NCI-H524 (cell line): Measurements from ENCODE around the gene ACP7.
"Not testable (repeated sequence)": the region's sequence is repeated elsewhere in the genome, so short reads cannot be mapped to it uniquely, and the experiment has no call there.

Experiments used
- DNase-seq, 2 experiments: peaks; one replicate each; lab custom pipeline; 2025; lab: John Stamatoyannopoulos, UW

Gene ACP7

DNA sequence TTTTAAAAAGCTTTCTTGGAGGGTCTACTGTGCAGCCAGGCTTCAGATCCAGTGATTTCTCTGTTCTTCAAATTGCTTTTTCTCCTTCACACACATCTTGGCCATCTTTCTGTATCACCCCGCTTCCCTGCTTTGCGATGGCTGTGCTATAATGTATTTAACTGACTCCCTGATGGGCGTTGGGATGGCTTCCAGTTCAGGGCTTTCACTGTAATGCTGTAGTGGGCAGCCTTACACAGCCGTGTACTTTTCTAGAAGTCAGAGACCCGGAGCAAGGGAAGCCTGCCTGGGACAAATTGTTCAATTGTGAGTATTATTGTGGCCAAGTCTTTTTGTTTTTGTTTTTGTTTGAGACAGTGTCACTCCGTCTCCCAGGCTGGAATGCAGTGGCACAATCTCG is 22.0 kb downstream of the ACP7 start:
- DNase-seq: no peak

- DNase-seq: no peak
These were observed 25.5 kb downstream of the ACP7 start for GRCh38 chr19:39109641-39110040.

- peak; percentile 9 to 59 for DNase-seq
These were observed 26.2 kb downstream of the ACP7 start for GRCh38 chr19:39110263-39110967.

- DNase-seq: no peak
These were observed 27.5 kb downstream of the ACP7 start for GRCh38 chr19:39111593-39112199.

DNA sequence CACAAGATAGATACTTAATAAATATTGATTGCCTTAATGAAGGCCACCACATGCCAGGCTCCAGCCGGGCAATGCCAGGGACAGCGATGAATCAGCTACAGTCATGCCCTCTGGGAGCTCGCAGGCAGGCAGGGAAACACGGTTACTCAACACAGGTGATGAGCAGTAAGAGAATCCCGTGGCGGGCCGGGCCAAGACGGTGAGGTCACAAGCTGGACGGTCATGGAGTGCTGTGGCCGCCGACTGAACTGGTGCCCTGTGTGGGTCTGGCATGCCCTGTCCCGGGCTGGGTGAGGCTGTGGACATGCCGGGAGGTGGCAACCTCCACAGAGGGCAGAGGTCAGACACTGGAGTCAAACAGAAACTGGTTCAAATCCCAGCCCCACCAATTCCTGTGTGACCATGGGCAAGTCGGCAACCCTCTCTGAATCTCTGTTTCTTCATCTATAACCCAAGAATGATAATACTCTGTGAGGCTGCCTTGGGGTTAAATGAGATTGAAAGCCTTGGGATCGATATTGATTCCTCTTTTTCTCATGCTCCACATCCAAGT is 28.2 kb downstream of the ACP7 start:
- DNase-seq: no peak

DNA sequence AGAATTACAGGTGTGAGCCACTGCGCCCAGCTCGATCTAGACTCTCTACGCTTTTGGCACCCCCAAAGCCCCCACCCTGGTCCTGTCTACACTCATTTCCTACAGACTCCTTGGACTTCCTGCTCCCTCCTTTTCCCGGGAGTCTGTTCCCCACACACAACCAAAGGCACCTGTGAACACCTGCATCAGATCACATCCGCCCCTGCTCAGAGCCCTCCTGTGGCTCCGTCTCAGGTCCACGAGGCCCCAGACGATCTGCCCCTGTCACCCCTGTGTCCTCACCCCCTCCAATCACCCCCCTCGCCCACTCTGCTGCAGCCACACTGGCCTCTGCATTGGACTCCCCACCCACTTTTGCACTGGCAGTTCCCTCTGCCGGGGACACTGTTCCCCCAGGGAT is 29.0 kb downstream of the ACP7 start:
- DNase-seq: no peak

- no peak for DNase-seq
These were observed 31.1 kb downstream of the ACP7 start for GRCh38 chr19:39115105-39115847.

DNA sequence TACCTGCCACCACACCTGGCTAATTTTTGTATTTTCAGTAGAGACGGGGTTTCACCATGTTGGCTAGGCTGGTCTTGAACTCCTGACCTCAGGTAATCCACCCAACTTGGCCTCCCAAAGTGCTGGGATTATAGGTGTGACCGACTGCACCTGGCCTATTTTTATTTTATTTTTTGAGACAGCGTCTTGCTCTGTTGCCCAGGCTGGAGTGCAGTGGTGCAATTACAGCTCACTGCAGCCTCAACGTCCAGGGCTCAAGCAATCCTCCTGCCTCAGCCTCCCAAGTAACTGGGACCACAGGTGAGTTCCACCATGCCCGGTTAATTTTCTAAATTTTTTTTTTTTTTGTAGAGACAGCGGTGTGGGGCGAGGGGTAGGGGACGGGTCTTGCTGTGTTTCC is 32.9 kb downstream of the ACP7 start:
- not testable (repeated sequence) for DNase-seq

- DNase-seq: no peak
These were observed 35.7 kb downstream of the ACP7 start for GRCh38 chr19:39119830-39120229.

DNA sequence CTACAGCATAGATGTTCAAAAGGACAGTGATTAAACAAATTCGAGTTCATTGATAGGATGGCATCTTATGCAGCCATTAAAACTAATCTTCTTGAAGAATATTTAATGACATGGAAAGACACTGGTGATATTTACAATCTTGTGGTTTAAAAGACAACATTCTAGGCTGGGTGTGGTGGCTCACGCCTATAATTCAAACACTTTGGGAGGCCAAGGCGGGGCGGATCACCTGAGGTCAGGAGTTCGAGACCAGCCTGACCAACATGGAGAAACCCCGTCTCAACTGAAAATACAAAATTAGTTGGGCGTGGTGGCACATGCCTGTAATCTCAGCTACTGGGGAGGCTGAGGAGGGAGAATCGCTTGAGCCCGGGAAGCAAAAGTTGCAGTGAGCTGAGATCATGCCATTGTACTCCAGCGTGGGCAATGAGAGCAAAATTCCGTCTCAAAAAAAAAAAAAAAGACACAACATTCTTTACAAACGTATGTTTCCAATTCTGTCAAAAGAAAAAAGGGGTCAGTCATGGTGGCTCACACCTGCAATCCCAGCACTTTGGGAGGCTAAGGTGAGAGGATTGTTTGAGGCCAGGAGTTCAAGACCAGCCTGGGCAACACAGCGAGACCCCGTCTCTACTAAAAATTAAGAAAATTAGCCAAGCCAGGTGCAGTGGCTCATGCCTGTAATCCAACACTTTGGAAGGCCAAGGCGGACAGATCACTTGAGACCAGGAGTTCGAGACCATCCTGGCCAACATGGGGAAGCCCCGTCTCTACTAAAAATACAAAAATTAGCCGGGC is 39.0 kb downstream of the ACP7 start:
- no peak for DNase-seq

- no peak for DNase-seq
These were observed 40.1 kb downstream of the ACP7 start for GRCh38 chr19:39124136-39124764.

GRCh38 chr19:39125199-39125553 is 41.0 kb downstream of the ACP7 start:
- DNase-seq: no peak

DNA sequence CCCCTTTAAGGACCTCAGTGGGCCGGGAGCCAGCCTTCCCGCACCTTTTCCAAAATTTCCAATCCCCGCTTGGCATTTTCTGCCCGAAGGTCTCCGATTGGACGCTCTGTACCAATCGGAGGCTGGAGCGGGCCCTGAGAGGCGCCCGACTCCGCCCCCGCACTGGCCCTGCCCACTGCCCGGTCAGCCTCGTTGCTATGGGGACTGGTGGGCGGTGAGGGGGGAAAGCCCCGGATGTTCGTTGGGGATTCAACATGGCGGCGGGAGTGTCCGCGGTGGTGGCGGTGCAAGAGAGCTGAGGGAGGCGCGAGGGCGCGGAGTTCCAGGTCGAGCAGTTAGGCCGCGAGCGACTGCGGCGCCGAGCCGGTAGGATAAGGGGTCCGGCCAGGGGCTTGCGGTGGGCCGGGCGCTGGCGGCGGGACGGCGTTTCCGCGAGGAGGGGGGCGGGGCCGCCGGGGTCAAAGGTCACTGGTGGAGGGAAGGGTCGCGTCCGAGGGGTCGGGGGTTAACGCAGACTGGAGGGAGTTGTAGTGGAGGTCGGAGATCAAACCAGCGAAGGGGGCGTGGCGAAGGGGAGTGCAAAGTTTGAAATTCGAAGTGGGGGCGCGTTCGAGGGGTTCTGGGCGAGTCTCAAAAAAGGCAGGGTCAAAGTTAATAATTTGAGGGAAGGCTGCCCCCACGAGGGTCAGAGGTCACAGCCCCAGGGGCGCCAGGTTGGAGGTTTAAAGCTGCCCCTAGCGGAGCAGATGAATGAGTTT is 41.6 kb downstream of the ACP7 start, which contains the start of gene PAK4:
Gene PAK4, plus strand, starts transcription at position 233 of the 758 bp plus-strand sequence. CDS start 43,768 bp downstream, outside the sequence.
- DNase-seq: peak; percentile 95 to 99

- no peak for DNase-seq
These were observed 42.4 kb downstream of the ACP7 start for GRCh38 chr19:39126312-39127187.

- DNase-seq: no peak
These were observed 43.8 kb downstream of the ACP7 start for GRCh38 chr19:39127812-39128515.

DNA sequence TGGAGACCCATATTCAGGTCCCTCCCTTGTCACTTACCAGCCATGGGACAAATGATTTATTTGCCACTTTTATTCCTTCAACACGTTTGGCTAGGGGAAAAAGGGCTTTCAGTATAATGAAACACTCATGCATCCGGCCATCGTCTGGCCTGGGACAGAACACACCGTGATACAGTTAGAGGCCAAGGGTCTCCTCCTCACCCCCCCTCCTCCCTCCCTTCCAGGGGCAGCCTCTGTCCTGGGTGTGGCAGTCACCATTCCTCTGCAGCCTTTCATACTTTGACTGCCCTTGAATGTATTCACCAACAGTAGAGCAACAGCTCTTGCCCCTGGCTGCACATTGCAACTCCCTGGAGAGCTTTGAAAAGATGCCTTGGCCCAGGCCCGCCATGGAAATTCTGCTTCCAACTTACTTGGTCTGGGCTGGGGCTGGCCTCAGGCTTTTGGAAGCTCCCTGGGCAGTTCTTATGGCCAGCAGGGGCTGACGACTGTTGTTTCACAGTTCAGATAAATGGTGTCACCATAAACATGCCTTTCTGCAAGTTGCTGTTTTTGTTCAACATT is 44.4 kb downstream of the ACP7 start:
- DNase-seq: no peak

- DNase-seq: peak in 1 of 2 experiments; percentile 19
These were observed 44.9 kb downstream of the ACP7 start for GRCh38 chr19:39129116-39129515.

- DNase-seq: peak; percentile 84 to 91
These were observed 46.4 kb downstream of the ACP7 start for GRCh38 chr19:39130337-39131254.
